AG10803 (cell line): Measurements from ENCODE around the gene TBXAS1.

Experiments used
- DNase-seq: peaks from one replicate; pipeline ENCODE4 v3.0.0; 2010; ENCODE audit warnings: low read depth
- H3K4me3 ChIP-seq: 2 replicates; pipeline ENCODE4 v1.5.1; 2011; ENCODE audit warnings: mild to moderate bottlenecking, low read length, control low read depth
- CTCF ChIP-seq: conservative IDR thresholded peaks from 2 replicates; pipeline ENCODE4 v1.5.1; 2011; ENCODE audit warnings: mild to moderate bottlenecking, low read length, control low read depth, inconsistent platforms

Gene TBXAS1

DNA sequence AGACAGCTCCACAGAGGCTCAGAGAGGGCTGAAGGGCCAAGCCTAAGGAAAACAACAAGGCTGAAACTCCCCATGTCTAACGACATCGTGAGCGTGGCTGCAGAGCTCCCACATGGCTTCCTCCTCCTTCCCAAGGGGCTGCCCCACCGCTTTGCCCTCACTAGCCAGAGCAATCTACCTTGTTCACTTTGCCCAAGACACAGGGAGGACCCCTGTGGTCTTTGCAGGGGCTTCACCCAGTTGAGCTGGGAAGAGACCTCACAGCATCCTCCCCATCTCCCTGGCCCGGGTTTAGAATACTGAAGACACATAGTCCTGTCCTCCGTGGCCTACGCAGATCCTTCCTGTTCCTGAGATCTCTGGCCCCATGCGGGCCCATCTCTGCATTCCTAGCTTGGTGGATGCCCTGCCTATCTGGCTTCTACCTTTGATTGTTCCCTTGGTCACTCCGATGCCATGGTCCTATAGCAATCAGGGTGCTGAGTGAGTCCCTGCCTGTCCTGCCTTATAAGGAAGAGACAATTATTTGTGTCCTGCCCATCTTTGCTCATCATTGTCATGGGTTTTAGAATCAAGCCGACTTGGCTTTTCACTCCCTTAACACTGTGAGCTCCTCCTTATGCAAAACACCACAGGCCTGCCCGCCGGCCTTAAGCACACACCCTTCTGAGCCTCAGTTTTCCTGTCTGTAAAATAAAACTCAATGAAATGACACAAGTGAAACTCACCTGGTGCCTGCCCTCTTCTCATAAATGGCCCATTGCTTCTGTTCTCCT lies 160.5 kb downstream of the TBXAS1 start:
- H3K4me3 ChIP-seq = no peak overlapping the region
- no peak for TF ChIP-seq CTCF

GRCh38 chr7:139990142-139990535 lies 161.1 kb downstream of the TBXAS1 start:
- DNase-seq = no peak
- H3K4me3 ChIP-seq = no peak overlapping the region
- no peak for TF ChIP-seq CTCF

More for the DNA sequence above, 160.5 kb downstream of the TBXAS1 start:
- no peak for DNase-seq

GRCh38 chr7:139990571-139991268 lies 161.7 kb downstream of the TBXAS1 start:
- DNase-seq = no peak
- no peak for TF ChIP-seq CTCF

DNA sequence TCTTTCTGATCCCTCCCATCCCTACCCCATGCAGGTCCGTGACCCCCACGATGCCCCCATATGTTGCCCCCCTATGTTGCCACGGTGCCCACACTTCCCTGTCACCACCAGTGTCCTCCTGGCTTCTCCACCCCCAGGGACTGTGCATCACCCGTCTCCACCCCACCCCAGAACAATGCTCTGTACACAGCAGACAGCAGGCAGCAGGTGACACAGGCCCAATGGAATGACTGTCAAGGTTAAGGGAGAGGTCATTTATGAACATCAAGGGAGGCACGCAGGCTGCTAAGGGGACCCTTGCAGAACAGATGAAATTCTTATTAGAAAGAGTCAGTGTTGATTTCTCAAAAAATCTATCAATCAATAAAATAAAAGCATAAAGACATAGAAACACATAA lies 162.2 kb downstream of the TBXAS1 start:
- H3K4me3 ChIP-seq = no peak overlapping the region
- DNase-seq = no peak
- no peak for TF ChIP-seq CTCF

More at GRCh38 chr7:139990571-139991268, 161.7 kb downstream of the TBXAS1 start:
- H3K4me3 ChIP-seq = no peak overlapping the region

DNA sequence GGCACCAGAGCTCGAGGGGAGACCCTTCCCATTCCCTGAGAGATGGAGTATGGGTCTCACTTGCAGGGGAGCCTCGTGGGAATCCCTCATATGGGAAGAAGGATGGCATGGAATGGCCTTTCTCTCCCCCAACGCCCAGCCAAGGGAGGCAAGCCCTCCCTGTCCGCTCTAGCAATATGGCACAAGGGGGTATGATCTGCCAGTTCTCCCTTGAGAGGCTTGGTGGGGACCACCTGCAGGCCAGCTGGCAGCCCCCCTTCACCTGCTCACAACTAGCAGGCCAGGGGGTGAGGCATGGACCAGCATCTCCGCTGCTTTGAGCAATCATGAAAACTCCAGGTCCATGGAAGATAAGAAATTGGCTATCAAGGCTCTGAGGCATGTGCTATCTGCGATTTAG lies 162.8 kb downstream of the TBXAS1 start:
- no peak for TF ChIP-seq CTCF
- DNase-seq = no peak
- H3K4me3 ChIP-seq = no peak overlapping the region

GRCh38 chr7:139992353-139993044 lies 163.4 kb downstream of the TBXAS1 start:
- TF ChIP-seq CTCF = no peak
- H3K4me3 ChIP-seq = no peak overlapping the region
- no peak for DNase-seq

- TF ChIP-seq CTCF = no peak
- no peak overlapping the region for H3K4me3 ChIP-seq
- DNase-seq = no peak
These were observed 164.1 kb downstream of the TBXAS1 start for GRCh38 chr7:139993169-139993568.
